Immature natural killer cell (primary cell): ENCODE data around the gene ANO7. TPM values are rescaled to one million over a fixed set of nuclear protein-coding genes. Genes with fewer than 3 reads are reported as not detected.

ENCODE experiments used
- DNase-seq, 3 donors: peaks; one replicate each; pipeline ENCODE4 v3.0.0; 2022; ENCODE audit warnings: mixed read lengths in 1 of 3
- H3K27ac Mint-ChIP-seq, 6 donors: one replicate each; pipeline ENCODE4 v1.8.0; 2020; ENCODE audit warnings: mixed read lengths in 6 of 6, mild to moderate bottlenecking in 5 of 6, inconsistent platforms in 4 of 6, moderate library complexity in 3 of 6
- H3K27me3 Mint-ChIP-seq, 3 donors: one replicate each; pipeline ENCODE4 v1.8.0; 2020 to 2021; ENCODE audit warnings: low read depth in 3 of 3, mild to moderate bottlenecking in 3 of 3, mixed read lengths in 3 of 3, moderate library complexity in 3 of 3, inconsistent platforms in 1 of 3
- H3K36me3 Mint-ChIP-seq, 3 donors: one replicate each; pipeline ENCODE4 v1.8.0; 2020; ENCODE audit warnings: mixed read lengths in 3 of 3, inconsistent platforms in 2 of 3, mild to moderate bottlenecking in 2 of 3
- H3K4me1 Mint-ChIP-seq, 2 donors: one replicate each; pipeline ENCODE4 v1.8.0; 2020; ENCODE audit warnings: inconsistent platforms in 2 of 2, mild to moderate bottlenecking in 2 of 2, mixed read lengths in 2 of 2, moderate library complexity in 1 of 2
- H3K4me3 Mint-ChIP-seq, 5 donors: one replicate each; pipeline ENCODE4 v1.8.0; 2020; ENCODE audit warnings: mild to moderate bottlenecking in 5 of 5, mixed read lengths in 5 of 5, inconsistent platforms in 3 of 5, moderate library complexity in 3 of 5
- H3K9me3 Mint-ChIP-seq, 6 donors: one replicate each; pipeline ENCODE4 v1.8.0; 2020; ENCODE audit warnings: mild to moderate bottlenecking in 6 of 6, mixed read lengths in 6 of 6, inconsistent platforms in 4 of 6, moderate library complexity in 3 of 6
- polyA plus RNA-seq, 3 donors: library from polyadenylated mRNA; unstranded; fragments of 300-500 nt; fragmentation: Illumina TruSeq; gene quantifications; one replicate each; pipeline ENCODE4 v1.2.3, GENCODE V29; 2021

ANO7 gene
- polyA plus RNA-seq, 3 donors from 2014 or later = 0.40 TPM; not detected in 2

GRCh38 chr2:241214209-241214608 is 25.7 kb downstream of the ANO7 start:
- no peak for DNase-seq
- H3K27ac Mint-ChIP-seq = no peak overlapping the region
- peaks cover 10% of the 10 kb centered on the region in 2 donors for H3K4me1 Mint-ChIP-seq
- no peak overlapping the region for H3K4me3 Mint-ChIP-seq
- H3K27me3 Mint-ChIP-seq = peaks cover 0 to 6% (median 5%) of the 10 kb centered on the region in 3 donors
- no peaks in the 10 kb centered on the region for H3K36me3 Mint-ChIP-seq
- no peaks in the 10 kb centered on the region for H3K9me3 Mint-ChIP-seq

- Mint-ChIP-seq H3K4me3 (no peak overlapping the region), H3K27me3 (peaks cover 0 to 6% (median 5%) of the 10 kb centered on the region in 3 donors), H3K9me3 (no peaks in the 10 kb centered on the region), H3K27ac (no peak overlapping the region), H3K36me3 (no peaks in the 10 kb centered on the region), H3K4me1 (peaks cover 11 to 16% of the 10 kb centered on the region in 2 donors)
- no peak for DNase-seq
These were observed 26.3 kb downstream of the ANO7 start for GRCh38 chr2:241214766-241215165.

- no peak for DNase-seq
- H3K4me3 Mint-ChIP-seq = peak overlapping the region in 1 of 5 donors; percentile 2
- no peaks in the 10 kb centered on the region for H3K9me3 Mint-ChIP-seq
- no peak overlapping the region for H3K27ac Mint-ChIP-seq
- peaks cover 11 to 20% of the 10 kb centered on the region in 2 donors for H3K4me1 Mint-ChIP-seq
- peaks cover 0 to 6% (median 5%) of the 10 kb centered on the region in 3 donors for H3K27me3 Mint-ChIP-seq
- H3K36me3 Mint-ChIP-seq = no peaks in the 10 kb centered on the region
These were observed 26.9 kb downstream of the ANO7 start for GRCh38 chr2:241215421-241215820.

GRCh38 chr2:241216211-241216761 is 27.8 kb downstream of the ANO7 start:
- peaks cover 11 to 20% of the 10 kb centered on the region in 2 donors for H3K4me1 Mint-ChIP-seq
- no peak for DNase-seq
- H3K4me3 Mint-ChIP-seq = peak overlapping the region; percentile 62 to 77 (median 71)
- no peaks in the 10 kb centered on the region for H3K36me3 Mint-ChIP-seq
- H3K27ac Mint-ChIP-seq = peak overlapping the region in 4 of 6 donors; percentile 11 to 62 (median 36)
- peaks cover 0 to 6% (median 5%) of the 10 kb centered on the region in 3 donors for H3K27me3 Mint-ChIP-seq
- H3K9me3 Mint-ChIP-seq = no peaks in the 10 kb centered on the region

- H3K36me3 Mint-ChIP-seq = no peaks in the 10 kb centered on the region
- no peaks in the 10 kb centered on the region for H3K9me3 Mint-ChIP-seq
- peak overlapping the region in 3 of 6 donors; percentile 69 to 75 (median 73) for H3K27ac Mint-ChIP-seq
- H3K4me1 Mint-ChIP-seq = peaks cover 11 to 20% of the 10 kb centered on the region in 2 donors
- peak overlapping the region; percentile 64 to 86 (median 77) for H3K4me3 Mint-ChIP-seq
- H3K27me3 Mint-ChIP-seq = peaks cover 0 to 7% (median 6%) of the 10 kb centered on the region in 3 donors
- peak; percentile 50 to 52 (median 52) for DNase-seq
These were observed 29.0 kb downstream of the ANO7 start for GRCh38 chr2:241217320-241218031.

GRCh38 chr2:241218131-241219029 is 29.9 kb downstream of the ANO7 start:
- Mint-ChIP-seq H3K27ac (peak overlapping the region; percentile 8 to 91 (median 82)), H3K4me3 (peak overlapping the region; percentile 82 to 95 (median 92)), H3K36me3 (no peaks in the 10 kb centered on the region), H3K4me1 (peaks cover 11 to 20% of the 10 kb centered on the region in 2 donors), H3K9me3 (no peaks in the 10 kb centered on the region), H3K27me3 (peaks cover 0 to 10% (median 4%) of the 10 kb centered on the region in 3 donors)
- peak; percentile 49 to 56 (median 54) for DNase-seq

- no peak for DNase-seq
- no peaks in the 10 kb centered on the region for H3K36me3 Mint-ChIP-seq
- peaks cover 0 to 10% (median 4%) of the 10 kb centered on the region in 3 donors for H3K27me3 Mint-ChIP-seq
- peaks cover 11 to 20% of the 10 kb centered on the region in 2 donors for H3K4me1 Mint-ChIP-seq
- H3K27ac Mint-ChIP-seq = peak overlapping the region in 4 of 6 donors; percentile 45 to 91 (median 64)
- H3K4me3 Mint-ChIP-seq = peak overlapping the region; percentile 82 to 95 (median 92)
- no peaks in the 10 kb centered on the region for H3K9me3 Mint-ChIP-seq
These were observed 30.5 kb downstream of the ANO7 start for GRCh38 chr2:241219030-241219382.

GRCh38 chr2:241219856-241220356 is 31.4 kb downstream of the ANO7 start:
- Mint-ChIP-seq H3K4me3 (peak overlapping the region; percentile 0 to 94 (median 48)), H3K36me3 (no peaks in the 10 kb centered on the region), H3K27ac (no peak overlapping the region), H3K4me1 (peaks cover 11 to 20% of the 10 kb centered on the region in 2 donors), H3K27me3 (peaks cover 3 to 12% (median 4%) of the 10 kb centered on the region in 3 donors), H3K9me3 (no peaks in the 10 kb centered on the region)
- no peak for DNase-seq

GRCh38 chr2:241223211-241224017 is 34.9 kb downstream of the ANO7 start:
- peaks cover 9 to 18% of the 10 kb centered on the region in 2 donors for H3K4me1 Mint-ChIP-seq
- peaks cover 5 to 13% (median 7%) of the 10 kb centered on the region in 3 donors for H3K36me3 Mint-ChIP-seq
- H3K4me3 Mint-ChIP-seq = no peak overlapping the region
- no peak for DNase-seq
- H3K27ac Mint-ChIP-seq = no peak overlapping the region
- peaks cover 1 to 11% (median 3%) of the 10 kb centered on the region in 3 donors for H3K27me3 Mint-ChIP-seq
- H3K9me3 Mint-ChIP-seq = no peaks in the 10 kb centered on the region

- Mint-ChIP-seq H3K36me3 (peaks cover 7 to 17% (median 9%) of the 10 kb centered on the region in 3 donors), H3K27ac (no peak overlapping the region), H3K4me1 (peaks cover 3 to 10% of the 10 kb centered on the region in 2 donors), H3K4me3 (peak overlapping the region in 1 of 5 donors; percentile 29), H3K9me3 (no peaks in the 10 kb centered on the region), H3K27me3 (peaks cover 1 to 9% (median 3%) of the 10 kb centered on the region in 3 donors)
- no peak for DNase-seq
These were observed 35.8 kb downstream of the ANO7 start for GRCh38 chr2:241224018-241224850.

- Mint-ChIP-seq H3K4me1 (peaks cover 3% of the 10 kb centered on the region in 2 donors), H3K9me3 (no peaks in the 10 kb centered on the region), H3K27ac (no peak overlapping the region), H3K36me3 (peaks cover 8 to 17% (median 10%) of the 10 kb centered on the region in 3 donors), H3K27me3 (peaks cover 1 to 12% (median 3%) of the 10 kb centered on the region in 3 donors), H3K4me3 (peak overlapping the region in 1 of 5 donors; percentile 29)
- no peak for DNase-seq
These were observed 36.5 kb downstream of the ANO7 start for GRCh38 chr2:241224851-241225438.

- H3K4me1 Mint-ChIP-seq = peaks cover 0 to 3% of the 10 kb centered on the region in 2 donors
- no peak overlapping the region for H3K27ac Mint-ChIP-seq
- no peaks in the 10 kb centered on the region for H3K9me3 Mint-ChIP-seq
- H3K36me3 Mint-ChIP-seq = peaks cover 8 to 22% (median 10%) of the 10 kb centered on the region in 3 donors
- peaks cover 1 to 12% (median 3%) of the 10 kb centered on the region in 3 donors for H3K27me3 Mint-ChIP-seq
- H3K4me3 Mint-ChIP-seq = no peak overlapping the region
- no peak for DNase-seq
These were observed 37.1 kb downstream of the ANO7 start for GRCh38 chr2:241225545-241225944.
